HepG2 (cell line): ENCODE results near the gene ABHD17C. TPM values are rescaled to one million over a fixed set of nuclear protein-coding genes. Genes with fewer than 3 reads are reported as not detected.
A peak's percentile ranks its signal among the peaks of the same experiment; 100 is the strongest.

ENCODE experiments used
- CREB1 ChIP-seq, 2 experiments: fragments of 450-650 bp in 1 of 2; IDR thresholded peaks; 2 replicates each; pipeline ENCODE4 v1.6.1; 2016 to 2017; ENCODE audit warnings: control low read depth in 1 of 2, mild to moderate bottlenecking in 1 of 2, missing compliant biosample characterization in 1 of 2, missing genetic modification characterization in 1 of 2
- KLF12 ChIP-seq: sonication (generic); formaldehyde crosslinking; IDR thresholded peaks from 2 replicates; pipeline ENCODE4 v1.4.0; 2020; ENCODE audit warnings: missing genetic modification reagents, borderline replicate concordance
- KLF13 ChIP-seq: sonication (generic); formaldehyde crosslinking; IDR thresholded peaks from 2 replicates; pipeline ENCODE4 v1.4.0; 2020; ENCODE audit warnings: mild to moderate bottlenecking, missing genetic modification reagents
- MIER3 ChIP-seq: IDR thresholded peaks from 2 replicates; pipeline ENCODE4 v1.6.1; 2016; ENCODE audit warnings: missing compliant biosample characterization, borderline replicate concordance
- RELA ChIP-seq: sonication (generic); formaldehyde crosslinking; IDR thresholded peaks from 2 replicates; pipeline ENCODE4 v1.4.0; 2020; ENCODE audit warnings: missing genetic modification reagents
- SMC3 ChIP-seq: IDR thresholded peaks from 2 replicates; pipeline ENCODE4 v1.6.1; 2011; ENCODE audit warnings: low read length, improper control_type of control experiment
- SNAI1 ChIP-seq: sonication (generic); formaldehyde crosslinking; IDR thresholded peaks from 2 replicates; pipeline ENCODE4 v1.5.0; 2020; ENCODE audit warnings: mild to moderate bottlenecking, missing genetic modification reagents, borderline replicate concordance
- SP5 ChIP-seq: IDR thresholded peaks from 2 replicates; pipeline ENCODE4 v1.6.1; 2016; ENCODE audit warnings: low read depth, borderline replicate concordance
- STAG1 ChIP-seq: sonication (generic); formaldehyde crosslinking; IDR thresholded peaks from 2 replicates; pipeline ENCODE4 v1.4.0; 2020; ENCODE audit warnings: missing genetic modification reagents
- ZNF143 ChIP-seq: sonication (generic); formaldehyde crosslinking; IDR thresholded peaks from 2 replicates; pipeline ENCODE4 v1.4.0; 2020; ENCODE audit warnings: missing genetic modification reagents
- ZNF703 ChIP-seq: sonication (generic); formaldehyde crosslinking; IDR thresholded peaks from 2 replicates; pipeline ENCODE4 v1.5.1; 2020; ENCODE audit warnings: missing genetic modification reagents, mild to moderate bottlenecking, moderate library complexity, borderline replicate concordance
- ZSCAN31 ChIP-seq: sonication (generic); formaldehyde crosslinking; IDR thresholded peaks from 2 replicates; pipeline ENCODE4 v1.5.0; 2020; ENCODE audit warnings: low read depth, mild to moderate bottlenecking, missing genetic modification reagents
- polyA plus RNA-seq, 8 experiments: library from polyadenylated mRNA; depleted of rRNA in 3 of 8; stranded (reverse) in 7 of 8; unstranded in 1 of 8; fragments of >200 nt; fragmentation: Illumina TruSeq in 4 of 8; extraction: Trizol in 4 of 8; gene quantifications; 2 replicates each; pipeline versions ENCODE4 v1.2.1 to v1.2.3, GENCODE V29; 2011 to 2016; ENCODE audit warnings: low read depth in 4 of 8, missing spikeins in 1 of 8, mixed read lengths in 1 of 8; ENCODE audit not compliant: insufficient read depth in 1 of 8
- total RNA-seq, 5 experiments: library from RNA; depleted of rRNA; stranded (reverse); fragments of >200 nt; fragmentation: Illumina TruSeq; extraction: Trizol; gene quantifications; 2 replicates each; pipeline ENCODE4 v1.2.3, GENCODE V29; 2016; ENCODE audit warnings: low read depth in 1 of 5
- TF ChIP-seq, protein P1 (sequence below): sonication (generic); formaldehyde crosslinking; conservative IDR thresholded peaks from 2 replicates; pipeline ENCODE4 v1.4.0; 2020; ENCODE audit warnings: missing genetic modification reagents
- TF ChIP-seq, protein P2 (sequence below): sonication (generic); formaldehyde crosslinking; IDR thresholded peaks from 2 replicates; pipeline ENCODE4 v1.5.0; 2020; ENCODE audit warnings: missing genetic modification reagents, mild to moderate bottlenecking, borderline replicate concordance
- TF ChIP-seq, protein P3 (sequence below): sonication (generic); formaldehyde crosslinking; IDR thresholded peaks from 2 replicates; pipeline ENCODE4 v1.5.0; 2020; ENCODE audit warnings: mild to moderate bottlenecking, missing genetic modification reagents, borderline replicate concordance
- TF ChIP-seq, protein P4 (sequence below), 2 experiments: sonication (generic) in 1 of 2; formaldehyde crosslinking in 1 of 2; IDR thresholded peaks; 2 replicates each; pipeline versions ENCODE4 v1.5.1 to v1.6.1; 2011 to 2020; ENCODE audit warnings: borderline replicate concordance in 1 of 2, low read depth in 1 of 2, low read length in 1 of 2, mild to moderate bottlenecking in 1 of 2, missing genetic modification reagents in 1 of 2, moderate library complexity in 1 of 2

The ABHD17C gene
- total and polyA plus RNA-seq, 2 of the 13 experiments (the other 11 are each of a cell fraction or from before 2014, with no cell fraction given): 2.9 to 3.9 TPM

DNA sequence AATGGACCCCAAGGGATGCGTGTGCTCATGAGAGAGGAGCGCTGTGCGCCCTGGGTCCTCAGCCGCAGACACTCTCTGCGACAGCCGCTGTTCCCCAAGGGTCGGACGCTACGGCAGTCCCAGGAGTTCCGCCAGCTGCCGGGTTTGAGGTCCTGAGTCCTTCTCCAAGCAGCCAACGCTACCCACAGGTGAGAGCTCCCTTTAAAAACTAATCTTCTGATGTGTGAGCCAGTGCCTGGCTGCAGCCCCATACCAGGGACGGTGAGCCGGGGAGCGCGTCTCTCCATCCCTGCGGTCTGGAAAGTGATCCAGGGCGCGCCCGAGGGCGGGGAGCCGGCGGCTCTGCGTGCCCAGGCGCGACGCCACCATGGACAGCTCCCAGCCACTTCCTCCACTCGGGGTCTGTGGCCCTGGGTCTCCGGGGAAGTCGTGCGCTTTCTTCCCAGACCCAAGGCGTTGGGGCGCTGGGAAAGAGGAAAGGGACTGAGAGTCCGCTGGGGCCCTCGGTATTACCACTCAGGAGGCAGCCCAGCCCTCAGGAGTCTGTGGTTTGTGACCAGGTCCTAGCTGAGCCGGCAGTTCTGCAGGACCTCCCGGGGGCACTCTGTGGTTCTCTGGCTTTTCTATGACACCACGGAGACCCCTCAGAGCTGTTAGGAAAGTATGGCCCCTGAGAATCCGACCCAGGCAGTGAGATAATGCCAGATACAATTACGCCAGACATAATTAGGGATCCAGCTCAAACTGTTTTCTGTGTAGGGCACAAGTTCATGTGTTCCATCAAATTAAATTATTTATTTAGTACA lies 85.5 kb downstream of the ABHD17C start (continued):
- TF ChIP-seq, protein P1, sequence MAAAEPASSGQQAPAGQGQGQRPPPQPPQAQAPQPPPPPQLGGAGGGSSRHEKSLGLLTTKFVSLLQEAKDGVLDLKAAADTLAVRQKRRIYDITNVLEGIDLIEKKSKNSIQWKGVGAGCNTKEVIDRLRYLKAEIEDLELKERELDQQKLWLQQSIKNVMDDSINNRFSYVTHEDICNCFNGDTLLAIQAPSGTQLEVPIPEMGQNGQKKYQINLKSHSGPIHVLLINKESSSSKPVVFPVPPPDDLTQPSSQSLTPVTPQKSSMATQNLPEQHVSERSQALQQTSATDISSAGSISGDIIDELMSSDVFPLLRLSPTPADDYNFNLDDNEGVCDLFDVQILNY: peak; percentile 80
- peak; percentile 82; the same call in 1 of the 2 replicates for TF ChIP-seq KLF12 (CRISPR knock-in tag)
- TF ChIP-seq ZSCAN31 (CRISPR knock-in tag): peak; percentile 46; the same call in 1 of the 2 replicates
- no peak for TF ChIP-seq ZNF703 (CRISPR knock-in tag)
- 0 out of 2 replicates have a peak, but pooled peaks have one; percentile 40 for TF ChIP-seq RELA (CRISPR knock-in tag)
- peak; percentile 91 for TF ChIP-seq SNAI1
- TF ChIP-seq, protein P2, sequence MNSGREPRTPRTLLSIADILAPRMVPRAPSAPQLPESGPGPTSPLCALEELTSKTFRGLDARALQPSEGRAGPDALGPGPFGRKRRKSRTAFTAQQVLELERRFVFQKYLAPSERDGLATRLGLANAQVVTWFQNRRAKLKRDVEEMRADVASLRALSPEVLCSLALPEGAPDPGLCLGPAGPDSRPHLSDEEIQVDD (CRISPR knock-in tag): no peak
- TF ChIP-seq SMC3: no peak
- TF ChIP-seq, protein P3, sequence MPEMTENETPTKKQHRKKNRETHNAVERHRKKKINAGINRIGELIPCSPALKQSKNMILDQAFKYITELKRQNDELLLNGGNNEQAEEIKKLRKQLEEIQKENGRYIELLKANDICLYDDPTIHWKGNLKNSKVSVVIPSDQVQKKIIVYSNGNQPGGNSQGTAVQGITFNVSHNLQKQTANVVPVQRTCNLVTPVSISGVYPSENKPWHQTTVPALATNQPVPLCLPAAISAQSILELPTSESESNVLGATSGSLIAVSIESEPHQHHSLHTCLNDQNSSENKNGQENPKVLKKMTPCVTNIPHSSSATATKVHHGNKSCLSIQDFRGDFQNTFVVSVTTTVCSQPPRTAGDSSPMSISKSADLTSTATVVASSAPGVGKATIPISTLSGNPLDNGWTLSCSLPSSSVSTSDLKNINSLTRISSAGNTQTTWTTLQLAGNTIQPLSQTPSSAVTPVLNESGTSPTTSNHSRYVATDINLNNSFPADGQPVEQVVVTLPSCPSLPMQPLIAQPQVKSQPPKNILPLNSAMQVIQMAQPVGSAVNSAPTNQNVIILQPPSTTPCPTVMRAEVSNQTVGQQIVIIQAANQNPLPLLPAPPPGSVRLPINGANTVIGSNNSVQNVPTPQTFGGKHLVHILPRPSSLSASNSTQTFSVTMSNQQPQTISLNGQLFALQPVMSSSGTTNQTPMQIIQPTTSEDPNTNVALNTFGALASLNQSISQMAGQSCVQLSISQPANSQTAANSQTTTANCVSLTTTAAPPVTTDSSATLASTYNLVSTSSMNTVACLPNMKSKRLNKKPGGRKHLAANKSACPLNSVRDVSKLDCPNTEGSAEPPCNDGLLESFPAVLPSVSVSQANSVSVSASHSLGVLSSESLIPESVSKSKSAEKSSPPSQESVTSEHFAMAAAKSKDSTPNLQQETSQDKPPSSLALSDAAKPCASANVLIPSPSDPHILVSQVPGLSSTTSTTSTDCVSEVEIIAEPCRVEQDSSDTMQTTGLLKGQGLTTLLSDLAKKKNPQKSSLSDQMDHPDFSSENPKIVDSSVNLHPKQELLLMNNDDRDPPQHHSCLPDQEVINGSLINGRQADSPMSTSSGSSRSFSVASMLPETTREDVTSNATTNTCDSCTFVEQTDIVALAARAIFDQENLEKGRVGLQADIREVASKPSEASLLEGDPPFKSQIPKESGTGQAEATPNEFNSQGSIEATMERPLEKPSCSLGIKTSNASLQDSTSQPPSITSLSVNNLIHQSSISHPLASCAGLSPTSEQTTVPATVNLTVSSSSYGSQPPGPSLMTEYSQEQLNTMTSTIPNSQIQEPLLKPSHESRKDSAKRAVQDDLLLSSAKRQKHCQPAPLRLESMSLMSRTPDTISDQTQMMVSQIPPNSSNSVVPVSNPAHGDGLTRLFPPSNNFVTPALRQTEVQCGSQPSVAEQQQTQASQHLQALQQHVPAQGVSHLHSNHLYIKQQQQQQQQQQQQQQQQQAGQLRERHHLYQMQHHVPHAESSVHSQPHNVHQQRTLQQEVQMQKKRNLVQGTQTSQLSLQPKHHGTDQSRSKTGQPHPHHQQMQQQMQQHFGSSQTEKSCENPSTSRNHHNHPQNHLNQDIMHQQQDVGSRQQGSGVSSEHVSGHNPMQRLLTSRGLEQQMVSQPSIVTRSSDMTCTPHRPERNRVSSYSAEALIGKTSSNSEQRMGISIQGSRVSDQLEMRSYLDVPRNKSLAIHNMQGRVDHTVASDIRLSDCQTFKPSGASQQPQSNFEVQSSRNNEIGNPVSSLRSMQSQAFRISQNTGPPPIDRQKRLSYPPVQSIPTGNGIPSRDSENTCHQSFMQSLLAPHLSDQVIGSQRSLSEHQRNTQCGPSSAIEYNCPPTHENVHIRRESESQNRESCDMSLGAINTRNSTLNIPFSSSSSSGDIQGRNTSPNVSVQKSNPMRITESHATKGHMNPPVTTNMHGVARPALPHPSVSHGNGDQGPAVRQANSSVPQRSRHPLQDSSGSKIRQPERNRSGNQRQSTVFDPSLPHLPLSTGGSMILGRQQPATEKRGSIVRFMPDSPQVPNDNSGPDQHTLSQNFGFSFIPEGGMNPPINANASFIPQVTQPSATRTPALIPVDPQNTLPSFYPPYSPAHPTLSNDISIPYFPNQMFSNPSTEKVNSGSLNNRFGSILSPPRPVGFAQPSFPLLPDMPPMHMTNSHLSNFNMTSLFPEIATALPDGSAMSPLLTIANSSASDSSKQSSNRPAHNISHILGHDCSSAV: 0 out of 2 replicates have a peak, but pooled peaks have one; percentile 53
- TF ChIP-seq SP5 (CRISPR knock-in tag): no peak
- no peak for TF ChIP-seq CREB1 (IDR thresholded peaks at IDR 0.05)
- TF ChIP-seq CREB1 (CRISPR knock-in tag; IDR thresholded peaks at IDR 0.05): no peak
- peak; percentile 42 for TF ChIP-seq STAG1 (CRISPR knock-in tag)
- 0 out of 2 replicates have a peak, but pooled peaks have one; percentile 38 for TF ChIP-seq ZNF143
- TF ChIP-seq, protein P4, sequence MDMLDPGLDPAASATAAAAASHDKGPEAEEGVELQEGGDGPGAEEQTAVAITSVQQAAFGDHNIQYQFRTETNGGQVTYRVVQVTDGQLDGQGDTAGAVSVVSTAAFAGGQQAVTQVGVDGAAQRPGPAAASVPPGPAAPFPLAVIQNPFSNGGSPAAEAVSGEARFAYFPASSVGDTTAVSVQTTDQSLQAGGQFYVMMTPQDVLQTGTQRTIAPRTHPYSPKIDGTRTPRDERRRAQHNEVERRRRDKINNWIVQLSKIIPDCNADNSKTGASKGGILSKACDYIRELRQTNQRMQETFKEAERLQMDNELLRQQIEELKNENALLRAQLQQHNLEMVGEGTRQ (IDR thresholded peaks at IDR 0.05; ENCODE audit: low read depth, low read length): no peak
- TF ChIP-seq, protein P4 (CRISPR knock-in tag; IDR thresholded peaks at IDR 0.05; ENCODE audit: borderline replicate concordance): no peak
- TF ChIP-seq MIER3 (CRISPR knock-in tag): peak; percentile 83; the same call in 1 of the 2 replicates
- TF ChIP-seq KLF13 (CRISPR knock-in tag): peak; percentile 81; the same call in 1 of the 2 replicates
